Amygdala (tissue), 56 donors: ENCODE measurements around the gene ZFP3.
"Not testable (repeated sequence)": the region's sequence is repeated elsewhere in the genome, so short reads cannot be mapped to it uniquely, and the experiment has no call there.

Source experiments
- DNase-seq, 56 donors: peaks; one replicate each; lab custom pipeline; 2025; lab: John Stamatoyannopoulos, UW

Gene ZFP3

GRCh38 chr17:5136580-5137412 lies 58.5 kb downstream of the ZFP3 start:
- DNase-seq, result not testable (repeated sequence)

DNA sequence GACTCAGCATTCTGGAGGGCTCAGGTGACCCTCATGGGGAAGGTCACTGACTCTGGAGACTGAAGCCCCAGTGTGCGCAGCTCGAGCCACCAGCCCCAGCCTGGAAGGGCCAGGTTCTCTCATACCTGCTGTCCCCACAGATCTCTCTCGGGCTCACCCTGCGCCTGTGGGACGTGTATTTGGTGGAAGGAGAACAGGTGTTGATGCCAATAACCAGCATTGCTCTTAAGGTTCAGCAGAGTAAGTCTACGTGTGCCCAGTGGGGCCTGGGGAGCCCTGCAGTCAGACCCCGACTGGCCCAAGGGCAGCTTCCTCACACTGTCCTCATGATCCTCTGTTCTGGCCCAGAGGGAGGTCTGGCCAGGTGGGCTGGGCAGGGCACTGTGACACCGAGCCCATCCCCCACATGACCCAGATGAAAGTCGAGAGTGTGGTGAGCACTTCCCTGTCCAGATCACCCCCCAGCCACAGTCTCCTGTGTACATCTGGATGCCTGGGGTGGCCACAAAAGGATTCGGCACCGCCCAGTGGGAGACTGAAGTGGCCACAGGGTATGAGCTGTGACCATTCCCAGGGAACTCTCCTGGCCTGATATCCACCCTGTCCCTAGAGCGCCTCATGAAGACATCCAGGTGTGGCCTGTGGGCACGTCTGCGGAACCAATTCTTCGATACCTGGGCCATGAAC lies 59.4 kb downstream of the ZFP3 start:
- not testable (repeated sequence) for DNase-seq

- not testable (repeated sequence) for DNase-seq
Measured at GRCh38 chr17:5138198-5138544, 59.9 kb downstream of the ZFP3 start.

DNA sequence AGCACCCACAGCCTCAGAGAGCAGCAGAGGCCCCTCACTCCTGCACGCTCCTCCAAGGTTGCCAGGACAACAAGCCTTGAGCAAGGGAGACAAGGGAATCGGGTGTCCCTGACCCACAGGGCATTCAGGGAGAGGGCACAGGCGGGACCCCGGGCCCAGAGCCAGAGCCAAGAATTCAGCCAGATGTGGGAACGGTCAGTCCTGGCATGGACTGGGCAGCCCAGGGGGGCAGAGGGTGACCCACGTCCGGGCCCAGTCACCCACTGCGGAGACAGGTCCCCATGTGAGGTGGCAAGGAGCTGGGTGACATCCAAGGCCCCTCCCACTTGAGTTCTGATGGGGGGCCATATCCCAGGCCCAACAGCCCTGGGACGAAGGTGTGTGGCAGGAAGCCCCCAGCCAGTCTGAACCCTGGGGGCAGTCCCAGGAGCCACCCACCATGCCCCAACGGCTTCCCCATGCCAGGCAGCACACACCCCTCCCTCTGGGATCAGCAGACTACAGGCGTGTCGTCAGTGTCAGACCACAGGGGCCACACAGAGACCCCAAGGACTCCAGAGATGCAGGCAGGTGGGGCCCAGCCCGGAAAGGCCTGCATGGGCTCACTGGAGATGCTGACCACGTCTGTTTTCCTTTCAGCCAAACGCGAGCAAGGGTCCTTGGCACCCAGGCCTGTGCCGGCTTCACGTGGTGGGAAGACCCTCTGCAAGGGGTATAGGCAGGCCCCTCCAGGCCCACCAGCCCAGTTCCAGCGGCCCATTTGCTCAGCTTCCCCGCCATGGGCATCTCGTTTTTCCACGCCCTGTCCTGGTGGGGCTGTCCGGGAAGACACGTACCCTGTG lies 60.6 kb downstream of the ZFP3 start:
- DNase-seq, result no peak

- DNase-seq, result no peak
Measured at GRCh38 chr17:5139458-5139732, 61.1 kb downstream of the ZFP3 start.

- not testable (repeated sequence) for DNase-seq
Measured at GRCh38 chr17:5142877-5143276, 64.6 kb downstream of the ZFP3 start.
